Left lung (tissue), 10 donors: ENCODE measurements around the gene C2CD4A. TPM values are rescaled to one million over a fixed set of nuclear protein-coding genes. Genes with fewer than 3 reads are reported as not detected.
A peak's percentile ranks its signal among the peaks of the same experiment; 100 is the strongest.

Experiments
- ATAC-seq: fragments of 200-7000 bp; cut with Tn5 transposase; one replicate; pipeline ENCODE4 v1.9.1; 2020; ENCODE audit warnings: moderate library complexity
- DNase-seq, 4 donors: peaks; one replicate each; pipeline ENCODE4 v3.0.0-alpha.2; 2013 to 2020
- H3K27ac ChIP-seq, 2 donors: fragments of 200-600 bp; sonication (generic) in 1 of 2; one replicate each; pipeline versions ENCODE4 v1.5.0 to v1.8.0; 2020 to 2021
- H3K27me3 ChIP-seq, 2 donors: fragments of 200-600 bp; sonication (generic) in 1 of 2; one replicate each; pipeline versions ENCODE4 v1.5.0 to v1.8.0; 2020 to 2021
- H3K36me3 ChIP-seq, 2 donors: fragments of 200-600 bp; sonication (generic) in 1 of 2; one replicate each; pipeline versions ENCODE4 v1.5.0 to v1.8.0; 2020 to 2021
- H3K4me1 ChIP-seq, 2 donors: fragments of 200-600 bp; one replicate each; pipeline ENCODE4 v1.8.0; 2021
- H3K4me3 ChIP-seq, 2 donors: fragments of 200-600 bp; sonication (generic) in 1 of 2; one replicate each; pipeline versions ENCODE4 v1.5.0 to v1.8.0; 2020 to 2021; ENCODE audit warnings: mild to moderate bottlenecking in 1 of 2
- H3K9me3 ChIP-seq, 2 donors: fragments of 200-600 bp; sonication (generic) in 1 of 2; one replicate each; pipeline versions ENCODE4 v1.5.0 to v1.8.0; 2020 to 2021
- intact Hi-C, 2 donors: fragments of 100-400 bp; cut with DNase I; formaldehyde crosslinking; loops; one replicate each; pipeline versions ENCODE4 v1.11.2 to v1.14.2; 2022
- polyA plus RNA-seq, 6 donors: library from polyadenylated mRNA; unstranded; fragments of 120-200 nt; gene quantifications; one replicate each; pipeline ENCODE4 v1.2.1, GENCODE V29; 2013; ENCODE audit not compliant: insufficient read length in 6 of 6
- total RNA-seq, 2 donors: library from RNA; stranded (reverse); fragmentation: NEBNext Ultra II Directional; extraction: Animal tissue kit (Norgen Biotek cat#: 25700); gene quantifications; one replicate each; pipeline ENCODE4 v1.2.1, GENCODE V29; 2021
- TF ChIP-seq, protein P1 (sequence below), 2 donors: fragments of 200-600 bp; sonication (generic) in 1 of 2; IDR thresholded peaks; one replicate each; pipeline versions ENCODE4 v1.5.0 to v1.8.0; 2021; ENCODE audit warnings: antibody characterized with exemption in 2 of 2
- donor health status: DM: no; HTN: yes; CAD: no.
- donor health status: DM: no; HTN: no; CAD: no.

The C2CD4A gene
- total and polyA plus RNA-seq, 8 donors, result 0.05 to 0.79 (median 0.08) TPM; not detected in 2

GRCh38 chr15:62079594-62079993 is 12.8 kb downstream of the C2CD4A start:
- intact Hi-C loops, result no loop called here
- peaks cover 0 to 6% of the 10 kb centered on the region in 2 donors for H3K9me3 ChIP-seq

GRCh38 chr15:62083194-62084154 is 16.7 kb downstream of the C2CD4A start:
- H3K4me1 ChIP-seq, result peaks cover 3 to 5% of the 10 kb centered on the region in 2 donors
- no peak overlapping the region for H3K27ac ChIP-seq
- intact Hi-C loops, result no loop called here
- TF ChIP-seq, protein P1, sequence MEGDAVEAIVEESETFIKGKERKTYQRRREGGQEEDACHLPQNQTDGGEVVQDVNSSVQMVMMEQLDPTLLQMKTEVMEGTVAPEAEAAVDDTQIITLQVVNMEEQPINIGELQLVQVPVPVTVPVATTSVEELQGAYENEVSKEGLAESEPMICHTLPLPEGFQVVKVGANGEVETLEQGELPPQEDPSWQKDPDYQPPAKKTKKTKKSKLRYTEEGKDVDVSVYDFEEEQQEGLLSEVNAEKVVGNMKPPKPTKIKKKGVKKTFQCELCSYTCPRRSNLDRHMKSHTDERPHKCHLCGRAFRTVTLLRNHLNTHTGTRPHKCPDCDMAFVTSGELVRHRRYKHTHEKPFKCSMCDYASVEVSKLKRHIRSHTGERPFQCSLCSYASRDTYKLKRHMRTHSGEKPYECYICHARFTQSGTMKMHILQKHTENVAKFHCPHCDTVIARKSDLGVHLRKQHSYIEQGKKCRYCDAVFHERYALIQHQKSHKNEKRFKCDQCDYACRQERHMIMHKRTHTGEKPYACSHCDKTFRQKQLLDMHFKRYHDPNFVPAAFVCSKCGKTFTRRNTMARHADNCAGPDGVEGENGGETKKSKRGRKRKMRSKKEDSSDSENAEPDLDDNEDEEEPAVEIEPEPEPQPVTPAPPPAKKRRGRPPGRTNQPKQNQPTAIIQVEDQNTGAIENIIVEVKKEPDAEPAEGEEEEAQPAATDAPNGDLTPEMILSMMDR (IDR thresholded peaks at IDR 0.05), result no peak
- DNase-seq (no peak), ATAC-seq (no peak)
- H3K27me3 ChIP-seq, result no peaks in the 10 kb centered on the region
- no peaks in the 10 kb centered on the region for H3K36me3 ChIP-seq
- H3K4me3 ChIP-seq, result no peak overlapping the region
- H3K9me3 ChIP-seq, result peaks cover 0 to 7% of the 10 kb centered on the region in 2 donors

More at GRCh38 chr15:62079594-62079993, 12.8 kb downstream of the C2CD4A start:
- no peak for DNase-seq
- Histone ChIP-seq H3K4me3 (no peak overlapping the region), H3K27ac (no peak overlapping the region), H3K27me3 (no peaks in the 10 kb centered on the region), H3K36me3 (no peaks in the 10 kb centered on the region), H3K4me1 (no peaks in the 10 kb centered on the region)
- no peak for ATAC-seq
- TF ChIP-seq, protein P1 (IDR thresholded peaks at IDR 0.05), result no peak

GRCh38 chr15:62085740-62086139 is 19.0 kb downstream of the C2CD4A start:
- Histone ChIP-seq H3K4me1 (peaks cover 3 to 5% of the 10 kb centered on the region in 2 donors), H3K9me3 (peaks cover 0 to 7% of the 10 kb centered on the region in 2 donors), H3K27ac (no peak overlapping the region), H3K27me3 (no peaks in the 10 kb centered on the region), H3K4me3 (no peak overlapping the region), H3K36me3 (no peaks in the 10 kb centered on the region)
- DNase-seq (peak in 1 of 4 donors; percentile 7), ATAC-seq (no peak)
- intact Hi-C loops, result no loop called here
- TF ChIP-seq, protein P1 (IDR thresholded peaks at IDR 0.05), result no peak

DNA sequence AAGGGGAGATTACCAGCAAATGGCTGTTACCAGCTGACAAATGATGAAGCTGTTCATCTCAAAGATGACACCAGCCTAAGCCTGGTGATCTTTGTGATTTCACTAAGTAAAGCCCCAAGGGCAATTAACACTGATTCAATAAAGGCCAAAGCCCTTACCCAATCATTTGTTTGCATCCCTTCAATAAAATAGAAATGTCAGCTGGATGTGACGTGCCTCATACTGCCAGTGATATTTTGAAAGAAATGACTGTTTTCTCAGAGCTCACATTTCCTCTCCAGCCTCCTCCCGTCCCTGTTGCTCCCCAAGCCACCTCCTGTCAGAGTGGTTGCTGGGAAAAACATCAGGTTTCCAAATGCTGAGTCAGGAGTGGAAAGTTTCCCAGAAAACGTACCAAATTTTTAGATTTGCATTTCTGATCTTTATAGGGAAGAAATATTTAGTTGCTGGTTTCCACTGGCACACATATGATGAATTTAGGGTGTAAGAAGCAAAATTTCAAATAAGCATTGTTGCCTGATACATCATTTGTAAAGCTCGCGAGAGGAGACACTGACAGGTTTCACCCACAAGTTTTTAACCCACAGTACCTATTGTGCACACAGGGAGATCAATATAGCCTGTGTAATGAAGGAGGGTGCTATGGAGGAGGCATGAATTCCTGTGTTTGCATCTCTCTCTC is 21.0 kb downstream of the C2CD4A start:
- Histone ChIP-seq H3K36me3 (no peaks in the 10 kb centered on the region), H3K9me3 (peaks cover 0 to 7% of the 10 kb centered on the region in 2 donors), H3K4me1 (peaks cover 3 to 5% of the 10 kb centered on the region in 2 donors), H3K27ac (peak overlapping the region; percentile 8 to 49), H3K4me3 (no peak overlapping the region), H3K27me3 (no peaks in the 10 kb centered on the region)
- peak in 1 of 4 donors; percentile 64 for DNase-seq
- intact Hi-C loops, result no loop called here
- peak; percentile 60 for ATAC-seq
- TF ChIP-seq, protein P1 (IDR thresholded peaks at IDR 0.05), result no peak

GRCh38 chr15:62088353-62088693 is 21.5 kb downstream of the C2CD4A start:
- no peak overlapping the region for H3K27ac ChIP-seq

More at GRCh38 chr15:62088353-62088693, 21.5 kb downstream of the C2CD4A start:
- no peak overlapping the region for H3K4me3 ChIP-seq
- H3K4me1 ChIP-seq, result peaks cover 3 to 5% of the 10 kb centered on the region in 2 donors
- ATAC-seq, result no peak
- peaks cover 0 to 7% of the 10 kb centered on the region in 2 donors for H3K9me3 ChIP-seq
- intact Hi-C loops, result no loop called here
- no peak for DNase-seq
- H3K36me3 ChIP-seq, result no peaks in the 10 kb centered on the region
- no peaks in the 10 kb centered on the region for H3K27me3 ChIP-seq
- TF ChIP-seq, protein P1 (IDR thresholded peaks at IDR 0.05), result no peak
